HepG2 (cell line): ENCODE measurements around the gene ANKRD11. TPM values are rescaled to one million over a fixed set of nuclear protein-coding genes. Genes with fewer than 3 reads are reported as not detected.

Experiments used
- ATRX ChIP-seq: sonication (generic); formaldehyde crosslinking; IDR thresholded peaks from 2 replicates; pipeline ENCODE4 v1.4.0; 2020; ENCODE audit warnings: missing genetic modification reagents, borderline replicate concordance
- CBX2 ChIP-seq, 2 experiments: fragments of 200-600 bp in 1 of 2; sonication (generic); formaldehyde crosslinking in 1 of 2; IDR thresholded peaks; 2 replicates each; pipeline versions ENCODE4 v1.7.0 to v1.8.1; 2018 to 2022; ENCODE audit warnings: low read depth in 2 of 2, low read length in 1 of 2, mild to moderate bottlenecking in 1 of 2, missing genetic modification reagents in 1 of 2
- DNMT3B ChIP-seq: conservative IDR thresholded peaks from 2 replicates; pipeline ENCODE4 v1.6.1; 2016; ENCODE audit warnings: missing biosample characterization, control low read depth
- FOXP4 ChIP-seq: sonication (generic); formaldehyde crosslinking; IDR thresholded peaks from 2 replicates; pipeline ENCODE4 v1.4.0; 2020; ENCODE audit warnings: missing genetic modification reagents
- GPBP1L1 ChIP-seq: sonication (generic); formaldehyde crosslinking; IDR thresholded peaks from 2 replicates; pipeline ENCODE4 v1.5.0; 2020; ENCODE audit warnings: mild to moderate bottlenecking, missing genetic modification reagents
- MTF1 ChIP-seq: sonication (generic); formaldehyde crosslinking; IDR thresholded peaks from 2 replicates; pipeline ENCODE4 v1.5.0; 2020; ENCODE audit warnings: missing genetic modification reagents
- MXD1 ChIP-seq: sonication (generic); formaldehyde crosslinking; IDR thresholded peaks from 2 replicates; pipeline ENCODE4 v1.4.0; 2020; ENCODE audit warnings: mild to moderate bottlenecking, missing genetic modification reagents
- PAF1 ChIP-seq: IDR thresholded peaks from 2 replicates; pipeline ENCODE4 v1.6.1; 2016; ENCODE audit warnings: missing genetic modification reagents, missing compliant biosample characterization
- PBX3 ChIP-seq: sonication (generic); formaldehyde crosslinking; IDR thresholded peaks from 2 replicates; pipeline ENCODE4 v1.8.1; 2023; ENCODE audit warnings: missing genetic modification reagents, inconsistent platforms, borderline replicate concordance
- PHF20 ChIP-seq: sonication (generic); formaldehyde crosslinking; IDR thresholded peaks from 2 replicates; pipeline ENCODE4 v1.5.0; 2020; ENCODE audit warnings: mild to moderate bottlenecking, missing genetic modification reagents
- RBM22 ChIP-seq: fragments of 200-400 bp; formaldehyde crosslinking; optimal IDR thresholded peaks from 2 replicates; pipeline ENCODE3; 2017; ENCODE audit warnings: mild to moderate bottlenecking, low read length, moderate library complexity
- STAG1 ChIP-seq: sonication (generic); formaldehyde crosslinking; IDR thresholded peaks from 2 replicates; pipeline ENCODE4 v1.4.0; 2020; ENCODE audit warnings: missing genetic modification reagents
- STAT5B ChIP-seq: sonication (generic); formaldehyde crosslinking; IDR thresholded peaks from 2 replicates; pipeline ENCODE4 v1.4.0; 2020; ENCODE audit warnings: missing genetic modification reagents
- ZFP37 ChIP-seq: sonication (generic); formaldehyde crosslinking; IDR thresholded peaks from 2 replicates; pipeline ENCODE4 v1.4.0; 2020; ENCODE audit warnings: missing genetic modification reagents, borderline replicate concordance
- ZNF337 ChIP-seq: sonication (generic); formaldehyde crosslinking; IDR thresholded peaks from 2 replicates; pipeline ENCODE4 v1.5.1; 2020; ENCODE audit warnings: missing genetic modification reagents, low read depth, mild to moderate bottlenecking, borderline replicate concordance
- ZNF44 ChIP-seq: sonication (generic); formaldehyde crosslinking; IDR thresholded peaks from 2 replicates; pipeline ENCODE4 v1.5.1; 2020; ENCODE audit warnings: mild to moderate bottlenecking, missing genetic modification reagents
- ZNF878 ChIP-seq: sonication (generic); formaldehyde crosslinking; IDR thresholded peaks from 2 replicates; pipeline ENCODE4 v1.8.1; 2023; ENCODE audit warnings: mild to moderate bottlenecking, missing genetic modification reagents, moderate library complexity
- polyA plus RNA-seq, 8 experiments: library from polyadenylated mRNA; depleted of rRNA in 3 of 8; stranded (reverse) in 7 of 8; unstranded in 1 of 8; fragments of >200 nt; fragmentation: Illumina TruSeq in 4 of 8; extraction: Trizol in 4 of 8; gene quantifications; 2 replicates each; pipeline versions ENCODE4 v1.2.1 to v1.2.3, GENCODE V29; 2011 to 2016; ENCODE audit warnings: low read depth in 4 of 8, missing spikeins in 1 of 8, mixed read lengths in 1 of 8; ENCODE audit not compliant: insufficient read depth in 1 of 8
- total RNA-seq, 5 experiments: library from RNA; depleted of rRNA; stranded (reverse); fragments of >200 nt; fragmentation: Illumina TruSeq; extraction: Trizol; gene quantifications; 2 replicates each; pipeline ENCODE4 v1.2.3, GENCODE V29; 2016; ENCODE audit warnings: low read depth in 1 of 5
- TF ChIP-seq, protein P1 (sequence below): sonication (generic); formaldehyde crosslinking; conservative IDR thresholded peaks from 2 replicates; pipeline ENCODE4 v1.8.1; 2023; ENCODE audit warnings: missing genetic modification reagents
- TF ChIP-seq, protein P2 (sequence below): sonication (generic); formaldehyde crosslinking; IDR thresholded peaks from 2 replicates; pipeline ENCODE4 v1.5.1; 2020; ENCODE audit warnings: mild to moderate bottlenecking, missing genetic modification reagents, borderline replicate concordance

The ANKRD11 gene
- total and polyA plus RNA-seq, 2 of the 13 experiments (the other 11 are each of a cell fraction or from before 2014, with no cell fraction given): 21.4 to 38.4 TPM

- TF ChIP-seq ZFP37 (CRISPR knock-in tag) (no peak), ZNF337 (CRISPR knock-in tag) (no peak), PAF1 (CRISPR knock-in tag) (no peak), PBX3 (CRISPR knock-in tag) (no peak), ZNF44 (CRISPR knock-in tag) (no peak), FOXP4 (no peak), MXD1 (peak; percentile 45; the same call in 1 of the 2 replicates), RBM22 (no peak), ZNF878 (CRISPR knock-in tag) (no peak), ATRX (CRISPR knock-in tag) (no peak), PHF20 (CRISPR knock-in tag) (no peak), MTF1 (no peak), CBX2 (IDR thresholded peaks at IDR 0.05; ENCODE audit: low read depth, low read length) (no peak), CBX2 (CRISPR knock-in tag; IDR thresholded peaks at IDR 0.05; ENCODE audit: low read depth) (no peak), GPBP1L1 (CRISPR knock-in tag) (no peak), DNMT3B (CRISPR knock-in tag) (no peak), STAT5B (CRISPR knock-in tag) (no peak), STAG1 (CRISPR knock-in tag) (no peak)
- TF ChIP-seq, protein P1, sequence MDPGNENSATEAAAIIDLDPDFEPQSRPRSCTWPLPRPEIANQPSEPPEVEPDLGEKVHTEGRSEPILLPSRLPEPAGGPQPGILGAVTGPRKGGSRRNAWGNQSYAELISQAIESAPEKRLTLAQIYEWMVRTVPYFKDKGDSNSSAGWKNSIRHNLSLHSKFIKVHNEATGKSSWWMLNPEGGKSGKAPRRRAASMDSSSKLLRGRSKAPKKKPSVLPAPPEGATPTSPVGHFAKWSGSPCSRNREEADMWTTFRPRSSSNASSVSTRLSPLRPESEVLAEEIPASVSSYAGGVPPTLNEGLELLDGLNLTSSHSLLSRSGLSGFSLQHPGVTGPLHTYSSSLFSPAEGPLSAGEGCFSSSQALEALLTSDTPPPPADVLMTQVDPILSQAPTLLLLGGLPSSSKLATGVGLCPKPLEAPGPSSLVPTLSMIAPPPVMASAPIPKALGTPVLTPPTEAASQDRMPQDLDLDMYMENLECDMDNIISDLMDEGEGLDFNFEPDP: no peak
- TF ChIP-seq, protein P2, sequence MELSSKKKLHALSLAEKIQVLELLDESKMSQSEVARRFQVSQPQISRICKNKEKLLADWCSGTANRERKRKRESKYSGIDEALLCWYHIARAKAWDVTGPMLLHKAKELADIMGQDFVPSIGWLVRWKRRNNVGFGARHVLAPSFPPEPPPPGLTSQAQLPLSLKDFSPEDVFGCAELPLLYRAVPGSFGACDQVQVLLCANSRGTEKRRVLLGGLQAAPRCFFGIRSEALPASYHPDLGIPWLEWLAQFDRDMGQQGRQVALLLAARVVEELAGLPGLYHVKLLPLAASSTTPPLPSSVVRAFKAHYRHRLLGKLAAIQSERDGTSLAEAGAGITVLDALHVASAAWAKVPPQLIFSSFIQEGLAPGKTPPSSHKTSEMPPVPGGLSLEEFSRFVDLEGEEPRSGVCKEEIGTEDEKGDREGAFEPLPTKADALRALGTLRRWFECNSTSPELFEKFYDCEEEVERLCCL (CRISPR knock-in tag): no peak
Measured at GRCh38 chr16:89417352-89417751, 73.0 kb downstream of the ANKRD11 start (continued).
